Tibial artery (tissue), 4 donors: Measurements from ENCODE around the gene PSMD12.
A peak's percentile ranks its signal among the peaks of the same experiment; 100 is the strongest.
"Not testable (repeated sequence)": the region's sequence is repeated elsewhere in the genome, so short reads cannot be mapped to it uniquely, and the experiment has no call there.

Experiments
- DNase-seq, 2 donors: peaks; one replicate each; pipeline ENCODE4 v3.0.0-alpha.2; 2019
- H3K27ac ChIP-seq, 2 donors: fragments of 200-600 bp; sonication (generic) in 1 of 2; 1 replicate in 1 of 2; 2 replicates in 1 of 2; pipeline ENCODE4 v1.5.1; 2018 to 2019; ENCODE audit warnings: mild to moderate bottlenecking in 1 of 2
- H3K27me3 ChIP-seq, 2 donors: fragments of 200-600 bp; sonication (generic) in 1 of 2; one replicate each; pipeline versions ENCODE4 v1.5.1 to v1.6.0; 2016 to 2019
- H3K36me3 ChIP-seq, 3 donors: fragments of 200-600 bp; sonication (generic) in 2 of 3; one replicate each; pipeline ENCODE4 v1.5.1; 2016 to 2019; ENCODE audit warnings: mild to moderate bottlenecking in 2 of 3
- H3K4me1 ChIP-seq, 4 donors: fragments of 200-600 bp; sonication (generic) in 2 of 4; 1 replicate in 3 of 4; 2 replicates in 1 of 4; pipeline ENCODE4 v1.5.1; 2016 to 2019
- H3K4me3 ChIP-seq, 2 donors: fragments of 200-600 bp; sonication (generic) in 1 of 2; 1 replicate in 1 of 2; 2 replicates in 1 of 2; pipeline ENCODE4 v1.5.1; 2018 to 2019; ENCODE audit warnings: mild to moderate bottlenecking in 2 of 2
- H3K9me3 ChIP-seq, 3 donors: fragments of 200-600 bp; sonication (generic) in 1 of 3; one replicate each; pipeline ENCODE4 v1.5.1; 2016 to 2019
- intact Hi-C: fragments of 100-400 bp; cut with DNase I; formaldehyde crosslinking; loops from one replicate; pipeline ENCODE4 v1.15.0; 2023; ENCODE audit warnings: low total_unique reads
- TF ChIP-seq, protein P1 (sequence below), 2 experiments: fragments of 200-600 bp in 1 of 2; fragments of 450-650 bp in 1 of 2; IDR thresholded peaks; one replicate each; pipeline ENCODE4 v1.5.1; 2017 to 2019; ENCODE audit warnings: antibody characterized with exemption in 2 of 2, mild to moderate bottlenecking in 1 of 2, moderate library complexity in 1 of 2

Gene PSMD12

DNA sequence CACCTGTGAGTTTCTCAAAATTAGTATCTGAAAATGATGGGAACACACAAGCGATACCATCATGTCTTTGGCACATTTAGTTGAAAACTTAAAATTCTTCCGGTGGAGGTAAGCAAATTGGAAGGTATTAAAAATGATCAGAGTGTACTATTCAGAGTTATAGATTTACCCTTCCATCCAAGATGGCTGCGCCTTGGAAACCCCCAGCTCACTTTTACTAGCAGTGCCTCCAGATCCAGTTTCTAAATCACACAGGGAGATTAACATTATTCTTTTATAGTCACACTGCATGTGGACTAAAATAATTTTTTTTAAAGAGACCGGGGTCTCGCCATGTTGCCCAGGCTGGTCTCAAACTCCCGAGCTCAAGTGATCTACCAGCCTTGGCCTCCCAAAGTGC lies 25.7 kb upstream of the PSMD12 start:
- H3K27ac ChIP-seq, result no peak overlapping the region

DNA sequence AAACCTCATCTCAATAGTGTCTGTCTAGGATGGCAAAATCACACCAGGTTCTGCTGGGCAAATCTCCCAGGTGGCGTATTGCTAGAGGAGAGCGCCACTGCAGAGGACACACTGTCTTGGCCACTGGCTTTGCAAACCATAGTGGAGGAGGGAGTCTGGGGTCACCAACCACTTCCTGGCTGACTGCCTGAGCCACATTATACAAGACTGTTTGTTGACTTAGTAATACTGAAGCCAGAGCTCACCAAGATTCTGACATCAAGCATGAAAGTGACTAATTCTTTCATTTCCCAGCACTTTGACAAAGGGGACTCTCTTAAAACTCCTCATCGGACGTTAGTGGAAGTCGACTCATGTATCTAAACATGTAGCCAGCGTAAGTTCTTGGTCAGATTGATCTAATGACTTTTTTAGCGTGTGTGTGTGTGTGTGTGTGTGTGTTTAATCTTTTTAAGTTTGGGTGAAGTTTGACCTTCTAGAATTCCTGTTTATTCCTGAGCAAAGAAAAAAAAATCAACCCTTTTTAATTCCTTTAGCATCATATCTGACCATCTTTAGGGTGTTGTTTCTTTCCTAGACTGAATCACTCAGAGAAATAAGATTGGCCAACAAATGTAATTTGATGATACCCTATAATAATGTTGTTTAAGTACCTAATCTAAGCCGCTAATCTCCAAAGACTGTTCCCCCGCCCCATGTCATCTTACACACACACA lies 24.4 kb upstream of the PSMD12 start:
- H3K27ac ChIP-seq, result no peak overlapping the region

More for the DNA sequence above, 25.7 kb upstream of the PSMD12 start:
- TF ChIP-seq, protein P1, sequence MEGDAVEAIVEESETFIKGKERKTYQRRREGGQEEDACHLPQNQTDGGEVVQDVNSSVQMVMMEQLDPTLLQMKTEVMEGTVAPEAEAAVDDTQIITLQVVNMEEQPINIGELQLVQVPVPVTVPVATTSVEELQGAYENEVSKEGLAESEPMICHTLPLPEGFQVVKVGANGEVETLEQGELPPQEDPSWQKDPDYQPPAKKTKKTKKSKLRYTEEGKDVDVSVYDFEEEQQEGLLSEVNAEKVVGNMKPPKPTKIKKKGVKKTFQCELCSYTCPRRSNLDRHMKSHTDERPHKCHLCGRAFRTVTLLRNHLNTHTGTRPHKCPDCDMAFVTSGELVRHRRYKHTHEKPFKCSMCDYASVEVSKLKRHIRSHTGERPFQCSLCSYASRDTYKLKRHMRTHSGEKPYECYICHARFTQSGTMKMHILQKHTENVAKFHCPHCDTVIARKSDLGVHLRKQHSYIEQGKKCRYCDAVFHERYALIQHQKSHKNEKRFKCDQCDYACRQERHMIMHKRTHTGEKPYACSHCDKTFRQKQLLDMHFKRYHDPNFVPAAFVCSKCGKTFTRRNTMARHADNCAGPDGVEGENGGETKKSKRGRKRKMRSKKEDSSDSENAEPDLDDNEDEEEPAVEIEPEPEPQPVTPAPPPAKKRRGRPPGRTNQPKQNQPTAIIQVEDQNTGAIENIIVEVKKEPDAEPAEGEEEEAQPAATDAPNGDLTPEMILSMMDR (IDR thresholded peaks at IDR 0.05), result no peak
- intact Hi-C loops, result no loop called here
- Histone ChIP-seq H3K9me3 (no peaks in the 10 kb centered on the region), H3K4me1 (peaks cover 0 to 13% (median 4%) of the 10 kb centered on the region in 4 donors), H3K27me3 (no peaks in the 10 kb centered on the region), H3K4me3 (no peak overlapping the region), H3K36me3 (no peaks in the 10 kb centered on the region)
- no peak for DNase-seq

DNA sequence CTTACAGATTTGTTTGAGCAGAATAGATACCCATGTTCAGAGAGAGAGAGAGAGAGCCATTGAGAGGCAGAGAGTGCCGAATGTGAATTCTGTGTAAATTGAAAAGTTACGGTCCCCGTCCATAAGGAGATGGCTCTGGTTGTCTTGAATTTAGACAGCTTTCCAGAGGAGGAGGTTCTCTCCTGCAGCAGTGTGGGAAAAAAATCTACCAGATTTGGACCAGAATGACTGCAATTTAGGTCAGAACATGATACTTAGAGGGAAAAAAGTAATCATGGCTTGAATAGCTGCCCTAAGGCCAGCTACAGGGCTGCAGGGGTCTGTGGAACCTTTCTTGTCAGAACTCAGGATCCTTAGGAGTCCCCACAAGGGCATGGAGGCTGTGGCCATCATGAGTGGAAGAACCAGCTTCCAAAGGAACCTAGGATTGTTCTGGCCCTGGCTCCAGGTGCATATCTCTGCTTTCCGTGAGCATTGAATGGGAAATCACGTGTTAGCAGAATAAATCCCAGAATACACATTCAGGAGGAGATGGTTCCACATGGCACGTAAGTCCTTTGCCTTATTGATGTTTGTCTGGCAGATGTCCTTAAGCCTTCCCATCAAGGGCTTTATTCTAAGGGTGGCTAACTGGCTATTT lies 23.7 kb upstream of the PSMD12 start:
- intact Hi-C loops, result no loop called here
- TF ChIP-seq, protein P1 (IDR thresholded peaks at IDR 0.05), result no peak
- Histone ChIP-seq H3K27me3 (no peaks in the 10 kb centered on the region), H3K4me3 (no peak overlapping the region), H3K4me1 (peaks cover 0 to 13% (median 4%) of the 10 kb centered on the region in 4 donors), H3K27ac (no peak overlapping the region), H3K36me3 (no peaks in the 10 kb centered on the region), H3K9me3 (no peaks in the 10 kb centered on the region)
- no peak for DNase-seq

More for the DNA sequence above, 24.4 kb upstream of the PSMD12 start:
- Histone ChIP-seq H3K27me3 (no peaks in the 10 kb centered on the region), H3K9me3 (no peaks in the 10 kb centered on the region), H3K36me3 (no peaks in the 10 kb centered on the region), H3K4me3 (no peak overlapping the region), H3K4me1 (peaks cover 0 to 13% (median 4%) of the 10 kb centered on the region in 4 donors)
- TF ChIP-seq, protein P1 (IDR thresholded peaks at IDR 0.05), result no peak
- intact Hi-C loops, result no loop called here
- peak in 1 of 2 donors; percentile 69 for DNase-seq

DNA sequence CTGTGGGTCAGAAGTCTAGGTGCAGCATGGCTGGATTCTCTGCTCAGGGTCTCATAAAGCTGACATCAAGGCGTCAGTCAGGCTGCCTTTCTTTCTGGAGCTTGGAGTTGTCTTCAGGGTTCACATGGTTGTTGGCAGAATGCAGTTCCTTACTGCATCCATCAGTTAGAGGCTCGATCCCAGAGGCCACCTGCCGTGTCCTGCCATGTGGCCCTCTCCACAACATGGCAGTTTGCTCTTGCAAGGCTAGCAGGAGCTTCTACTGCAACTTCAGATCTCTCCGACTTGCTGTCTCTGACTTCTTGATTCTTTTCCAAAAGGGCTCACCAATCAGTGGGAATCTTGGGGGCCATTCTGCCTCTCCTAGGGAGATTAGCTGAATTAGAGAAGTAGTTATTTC lies 22.6 kb upstream of the PSMD12 start:
- Histone ChIP-seq H3K4me3 (no peak overlapping the region), H3K9me3 (no peaks in the 10 kb centered on the region), H3K4me1 (peaks cover 0 to 13% (median 4%) of the 10 kb centered on the region in 4 donors), H3K36me3 (no peaks in the 10 kb centered on the region), H3K27me3 (no peaks in the 10 kb centered on the region), H3K27ac (no peak overlapping the region)
- TF ChIP-seq, protein P1 (IDR thresholded peaks at IDR 0.05), result no peak
- DNase-seq, result no peak
- intact Hi-C loops, result no loop called here

DNA sequence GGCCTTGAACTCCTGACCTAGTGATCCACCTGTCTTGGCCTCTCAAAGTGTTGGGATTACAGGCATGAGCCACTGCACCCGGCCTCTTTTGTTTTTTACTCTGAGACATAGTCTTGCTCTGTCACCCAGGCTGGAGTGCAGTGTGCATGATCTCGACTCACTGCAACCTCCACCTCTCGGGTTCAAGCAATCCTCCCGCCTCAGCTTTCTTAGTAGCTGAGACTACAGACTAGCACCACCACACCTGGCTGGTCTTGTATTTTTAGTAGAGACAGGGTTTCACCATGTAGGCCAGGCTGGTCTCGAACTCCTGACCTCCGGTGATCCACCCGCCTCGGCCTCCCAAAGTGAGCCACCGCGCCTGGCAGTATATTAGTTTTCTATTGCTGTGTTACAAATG lies 22.2 kb upstream of the PSMD12 start:
- intact Hi-C loops, H3K27ac ChIP-seq: not testable (repeated sequence)

DNA sequence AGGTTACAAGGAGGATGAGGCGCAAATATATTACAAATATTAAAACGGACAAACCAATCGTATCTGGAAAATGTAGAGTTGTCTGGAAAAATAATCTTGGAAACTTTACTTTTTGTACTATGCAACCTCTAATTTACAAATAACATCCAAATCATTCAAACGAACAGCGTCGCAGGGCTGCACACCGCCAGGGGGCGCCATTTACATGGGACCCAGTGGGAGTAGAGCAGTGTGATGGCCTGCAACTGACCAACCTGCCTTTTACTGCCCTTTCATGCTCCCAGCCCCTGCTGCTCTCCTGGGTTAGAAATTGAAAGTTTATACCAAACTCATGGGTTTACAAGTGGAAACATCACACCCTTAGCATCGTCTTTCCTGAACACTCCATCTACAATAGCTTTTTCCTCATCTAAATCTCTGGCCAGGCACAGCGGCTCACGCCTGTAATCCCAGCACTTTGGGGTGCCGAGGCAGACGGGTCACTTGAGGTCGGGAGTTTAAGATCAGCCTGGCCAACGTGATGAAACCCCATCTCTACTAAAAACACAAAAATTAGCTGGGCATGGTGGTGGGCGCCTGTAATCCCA lies 20.7 kb upstream of the PSMD12 start:
- no peak overlapping the region for H3K27ac ChIP-seq
- no peak for DNase-seq
- H3K4me3 ChIP-seq, result no peak overlapping the region
- intact Hi-C loops, result no loop called here
- no peaks in the 10 kb centered on the region for H3K9me3 ChIP-seq
- H3K4me1 ChIP-seq, result peaks cover 0 to 13% (median 4%) of the 10 kb centered on the region in 4 donors
- TF ChIP-seq, protein P1 (IDR thresholded peaks at IDR 0.05), result peak in 1 of 2 experiments; percentile 33
- H3K27me3 ChIP-seq, result no peaks in the 10 kb centered on the region
- H3K36me3 ChIP-seq, result no peaks in the 10 kb centered on the region

More for the DNA sequence above, 22.2 kb upstream of the PSMD12 start:
- not testable (repeated sequence) for H3K4me3 ChIP-seq, H3K27me3 ChIP-seq, H3K9me3 ChIP-seq, H3K36me3 ChIP-seq, DNase-seq
- peaks cover 0 to 13% (median 4%) of the 10 kb centered on the region in 4 donors for H3K4me1 ChIP-seq
